Brain microvascular endothelial cell (primary cell): Measurements from ENCODE around the gene HECTD4.

Experiments used
- DNase-seq: peaks from one replicate; pipeline ENCODE4 v3.0.0-alpha.2; 2020
- H3K27ac ChIP-seq: fragments of 250-450 bp; sonication (Bioruptor Pico); 2 replicates; pipeline ENCODE4 v1.5.1; 2020; ENCODE audit warnings: mild to moderate bottlenecking, moderate library complexity
- H3K27me3 ChIP-seq: fragments of 250-450 bp; sonication (Bioruptor Pico); replicated peaks from 2 replicates; pipeline ENCODE4 v1.5.1; 2020; ENCODE audit warnings: mild to moderate bottlenecking
- H3K36me3 ChIP-seq: fragments of 250-450 bp; sonication (Bioruptor Pico); replicated peaks from 2 replicates; pipeline ENCODE4 v1.5.1; 2020; ENCODE audit warnings: mild to moderate bottlenecking
- H3K4me3 ChIP-seq: 2 replicates; pipeline ENCODE4 v1.5.1; 2011; ENCODE audit warnings: low read depth, mild to moderate bottlenecking, control low read depth, low read length, moderate library complexity
- in situ Hi-C: cut with HindIII; loops from 2 replicates; pipeline ENCODE4 v1.10.0; 2017; ENCODE audit warnings: low sequenced_read_pairs, low pct_ligation_motif_present
- TF ChIP-seq, protein P1 (sequence below): IDR thresholded peaks from 2 replicates; pipeline ENCODE4 v1.5.1; 2011; ENCODE audit warnings: low read depth, mild to moderate bottlenecking, moderate library complexity, low read length, control low read depth, inconsistent platforms; ENCODE audit errors: missing control alignments

HECTD4 gene

DNA sequence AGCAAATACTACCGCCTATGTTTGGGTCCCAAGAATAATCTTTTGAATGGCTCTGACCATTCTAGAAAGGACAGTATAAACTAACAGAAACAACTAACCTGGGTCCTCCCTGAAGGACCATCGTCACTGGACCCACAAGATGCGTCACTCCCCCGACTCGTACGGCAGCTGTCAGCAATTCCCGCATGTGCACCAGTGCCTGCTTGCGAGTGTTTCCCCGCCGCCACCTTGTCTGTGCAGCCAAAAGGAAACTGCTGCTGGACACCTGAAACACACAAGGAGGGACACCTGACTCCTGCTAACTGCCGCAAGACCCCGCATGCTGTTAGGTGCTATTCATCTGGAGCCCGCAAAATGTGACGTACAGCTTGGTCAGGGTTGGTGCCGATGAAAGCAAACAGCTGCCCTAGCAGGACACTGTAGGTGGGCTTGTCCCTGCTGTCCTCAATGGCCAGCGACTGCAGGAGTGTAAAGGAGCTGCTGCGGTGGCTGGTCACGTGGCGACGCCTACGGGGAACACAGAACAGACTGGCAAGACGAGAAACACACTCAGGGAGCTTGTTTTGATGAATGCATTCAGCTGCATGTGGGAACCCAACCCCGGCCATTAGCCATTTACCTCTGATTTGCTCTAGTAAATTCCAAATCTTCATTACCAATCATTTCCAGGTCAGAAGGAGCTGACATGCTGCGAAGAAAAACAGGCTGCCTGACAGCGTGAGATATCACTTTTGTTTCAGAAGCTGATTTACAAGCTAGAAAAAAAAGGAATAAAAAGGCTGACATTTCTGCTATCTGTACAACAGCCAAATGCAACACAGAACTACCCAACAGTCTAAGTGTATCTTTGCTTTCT lies 138.7 kb downstream of the HECTD4 start:
- peaks cover 30% of the 10 kb centered on the region for H3K36me3 ChIP-seq
- H3K27me3 ChIP-seq = no peaks in the 10 kb centered on the region
- H3K4me3 ChIP-seq = no peak overlapping the region
- in situ Hi-C loops = no loop called here
- no peak overlapping the region for H3K27ac ChIP-seq
- DNase-seq = no peak
- TF ChIP-seq, protein P1, sequence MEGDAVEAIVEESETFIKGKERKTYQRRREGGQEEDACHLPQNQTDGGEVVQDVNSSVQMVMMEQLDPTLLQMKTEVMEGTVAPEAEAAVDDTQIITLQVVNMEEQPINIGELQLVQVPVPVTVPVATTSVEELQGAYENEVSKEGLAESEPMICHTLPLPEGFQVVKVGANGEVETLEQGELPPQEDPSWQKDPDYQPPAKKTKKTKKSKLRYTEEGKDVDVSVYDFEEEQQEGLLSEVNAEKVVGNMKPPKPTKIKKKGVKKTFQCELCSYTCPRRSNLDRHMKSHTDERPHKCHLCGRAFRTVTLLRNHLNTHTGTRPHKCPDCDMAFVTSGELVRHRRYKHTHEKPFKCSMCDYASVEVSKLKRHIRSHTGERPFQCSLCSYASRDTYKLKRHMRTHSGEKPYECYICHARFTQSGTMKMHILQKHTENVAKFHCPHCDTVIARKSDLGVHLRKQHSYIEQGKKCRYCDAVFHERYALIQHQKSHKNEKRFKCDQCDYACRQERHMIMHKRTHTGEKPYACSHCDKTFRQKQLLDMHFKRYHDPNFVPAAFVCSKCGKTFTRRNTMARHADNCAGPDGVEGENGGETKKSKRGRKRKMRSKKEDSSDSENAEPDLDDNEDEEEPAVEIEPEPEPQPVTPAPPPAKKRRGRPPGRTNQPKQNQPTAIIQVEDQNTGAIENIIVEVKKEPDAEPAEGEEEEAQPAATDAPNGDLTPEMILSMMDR = no peak

DNA sequence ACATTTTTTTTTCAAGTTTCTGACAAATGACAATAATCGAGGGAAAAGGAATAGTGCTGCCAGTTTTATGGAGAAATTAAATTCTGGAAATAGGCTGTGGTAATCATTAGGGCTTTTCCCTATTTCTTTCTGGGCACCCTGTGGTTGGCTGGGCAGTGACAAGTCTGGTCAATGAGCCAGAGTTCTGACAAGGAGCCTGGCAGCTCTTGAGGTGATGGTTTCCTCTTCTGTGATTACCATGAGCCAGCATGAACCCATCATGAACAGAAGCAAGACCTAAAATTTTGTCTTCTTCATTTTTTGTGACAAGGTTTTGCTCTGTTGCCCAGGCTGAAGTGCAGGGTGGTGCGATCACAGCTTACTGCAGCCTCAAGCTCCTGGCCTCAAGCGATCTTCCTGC lies 141.1 kb downstream of the HECTD4 start:
- DNase-seq = no peak
- H3K4me3 ChIP-seq = no peak overlapping the region
- peaks cover 33% of the 10 kb centered on the region for H3K36me3 ChIP-seq
- no peaks in the 10 kb centered on the region for H3K27me3 ChIP-seq
- TF ChIP-seq, protein P1 = no peak
- no peak overlapping the region for H3K27ac ChIP-seq
- in situ Hi-C loops = no loop called here

DNA sequence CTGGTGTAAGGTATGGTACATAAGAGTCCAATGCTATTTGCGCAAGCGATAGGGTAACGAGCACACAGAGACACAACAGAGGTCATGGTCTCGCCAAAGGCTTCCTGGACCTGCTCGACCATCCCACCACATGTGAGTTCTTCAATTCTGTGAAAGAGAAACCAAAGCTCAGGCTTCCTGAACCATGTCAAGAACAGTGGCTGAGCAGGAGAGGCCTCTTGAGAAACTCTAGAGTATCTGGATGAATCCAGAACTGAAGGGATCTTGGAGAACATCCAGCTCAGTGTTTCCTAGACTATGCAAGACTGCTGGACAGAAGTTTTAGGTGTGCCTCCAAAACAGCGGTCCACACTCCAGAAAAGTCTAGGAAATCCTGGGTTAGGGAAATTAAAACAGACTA lies 142.3 kb downstream of the HECTD4 start:
- TF ChIP-seq, protein P1 = no peak
- Histone ChIP-seq H3K27me3 (no peaks in the 10 kb centered on the region), H3K27ac (no peak overlapping the region), H3K36me3 (peaks cover 38% of the 10 kb centered on the region), H3K4me3 (no peak overlapping the region)
- in situ Hi-C loops = no loop called here
- no peak for DNase-seq

DNA sequence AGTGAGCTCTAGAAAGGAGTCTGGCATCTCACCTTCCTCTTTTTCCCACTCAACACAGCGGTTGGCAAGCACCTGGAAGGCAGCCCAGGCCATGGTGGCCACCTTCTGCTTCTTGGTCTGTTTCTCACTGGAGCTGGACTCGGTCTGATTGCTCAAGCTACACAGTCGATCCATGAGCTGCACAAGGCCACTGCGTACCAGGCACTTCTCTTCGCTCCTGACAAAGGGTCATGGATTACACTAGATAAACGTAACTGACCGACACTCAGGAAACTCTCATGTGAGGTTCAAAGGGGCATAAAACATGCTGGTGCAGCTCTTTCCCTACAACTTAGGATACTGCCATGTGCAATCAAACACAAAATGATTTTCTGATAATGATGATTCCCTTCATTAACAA lies 143.2 kb downstream of the HECTD4 start:
- TF ChIP-seq, protein P1 = no peak
- Histone ChIP-seq H3K36me3 (peaks cover 45% of the 10 kb centered on the region), H3K4me3 (no peak overlapping the region), H3K27me3 (no peaks in the 10 kb centered on the region), H3K27ac (no peak overlapping the region)
- in situ Hi-C loops = no loop called here
- no peak for DNase-seq

DNA sequence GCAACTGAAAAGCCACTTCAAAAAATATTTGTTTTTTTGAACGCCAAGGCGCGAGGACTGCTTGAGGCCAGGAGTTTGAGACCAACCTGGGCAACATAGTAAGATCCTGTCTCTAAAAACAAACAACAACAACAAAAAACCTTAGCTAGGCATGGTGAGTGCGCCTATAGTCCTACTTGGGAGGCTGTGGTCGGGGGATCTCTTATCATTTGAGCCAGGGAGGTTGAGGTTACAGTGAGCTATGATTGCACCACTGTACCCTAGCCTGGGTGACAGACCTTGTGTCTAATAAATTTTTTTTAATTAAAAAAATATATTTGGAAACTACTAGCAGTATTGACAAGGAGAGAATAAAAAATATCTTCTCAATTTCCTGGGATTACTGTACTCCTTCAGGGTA lies 143.8 kb downstream of the HECTD4 start:
- TF ChIP-seq, protein P1 = no peak
- no peak for DNase-seq
- no peak overlapping the region for H3K4me3 ChIP-seq
- H3K27me3 ChIP-seq = no peaks in the 10 kb centered on the region
- in situ Hi-C loops = no loop called here
- peaks cover 41% of the 10 kb centered on the region for H3K36me3 ChIP-seq
- H3K27ac ChIP-seq = no peak overlapping the region

DNA sequence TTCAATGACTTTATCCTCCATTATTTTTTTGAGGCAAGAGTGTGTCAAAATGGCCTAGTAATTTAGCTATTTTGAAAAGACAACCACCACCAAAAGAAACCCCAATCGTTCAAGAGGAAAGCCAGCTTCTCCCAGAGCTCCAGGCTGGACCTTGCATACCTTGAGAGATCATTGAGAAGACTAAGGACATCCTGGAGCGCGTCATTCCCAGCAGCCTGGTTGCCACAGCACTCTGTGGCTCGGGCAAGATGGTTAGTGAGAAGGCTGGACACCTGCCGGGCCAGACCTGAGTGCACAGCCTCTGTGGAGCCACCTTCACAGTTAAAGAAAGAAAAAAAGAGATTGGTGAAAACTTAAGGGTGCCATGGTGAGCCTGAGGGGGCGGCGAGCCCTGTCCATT lies 145.4 kb downstream of the HECTD4 start:
- H3K27ac ChIP-seq = no peak overlapping the region
- TF ChIP-seq, protein P1 = no peak
- in situ Hi-C loops = no loop called here
- DNase-seq = no peak
- no peaks in the 10 kb centered on the region for H3K27me3 ChIP-seq
- H3K4me3 ChIP-seq = no peak overlapping the region
- H3K36me3 ChIP-seq = peaks cover 39% of the 10 kb centered on the region
